Sigmoid colon (tissue), 4 donors: Measurements from ENCODE around the gene FEZ2.

Source experiments
- POLR2A ChIP-seq, 2 donors: fragments of 450-650 bp; IDR thresholded peaks; one replicate each; pipeline ENCODE4 v1.6.1; 2016; ENCODE audit warnings: antibody characterized with exemption in 2 of 2, mild to moderate bottlenecking in 2 of 2, moderate library complexity in 2 of 2
- POLR2AphosphoS5 ChIP-seq, 4 donors: sonication (generic); formaldehyde crosslinking; IDR thresholded peaks; one replicate each; pipeline ENCODE4 v1.6.1; 2017; ENCODE audit warnings: antibody characterized with exemption in 4 of 4
- TF ChIP-seq, protein P1 (sequence below), 4 experiments: fragments of 450-650 bp in 3 of 4; fragments of 200-600 bp in 1 of 4; IDR thresholded peaks; one replicate each; pipeline ENCODE4 v1.5.1; 2016 to 2019; ENCODE audit warnings: antibody characterized with exemption in 4 of 4, mild to moderate bottlenecking in 3 of 4, moderate library complexity in 2 of 4

DNA sequence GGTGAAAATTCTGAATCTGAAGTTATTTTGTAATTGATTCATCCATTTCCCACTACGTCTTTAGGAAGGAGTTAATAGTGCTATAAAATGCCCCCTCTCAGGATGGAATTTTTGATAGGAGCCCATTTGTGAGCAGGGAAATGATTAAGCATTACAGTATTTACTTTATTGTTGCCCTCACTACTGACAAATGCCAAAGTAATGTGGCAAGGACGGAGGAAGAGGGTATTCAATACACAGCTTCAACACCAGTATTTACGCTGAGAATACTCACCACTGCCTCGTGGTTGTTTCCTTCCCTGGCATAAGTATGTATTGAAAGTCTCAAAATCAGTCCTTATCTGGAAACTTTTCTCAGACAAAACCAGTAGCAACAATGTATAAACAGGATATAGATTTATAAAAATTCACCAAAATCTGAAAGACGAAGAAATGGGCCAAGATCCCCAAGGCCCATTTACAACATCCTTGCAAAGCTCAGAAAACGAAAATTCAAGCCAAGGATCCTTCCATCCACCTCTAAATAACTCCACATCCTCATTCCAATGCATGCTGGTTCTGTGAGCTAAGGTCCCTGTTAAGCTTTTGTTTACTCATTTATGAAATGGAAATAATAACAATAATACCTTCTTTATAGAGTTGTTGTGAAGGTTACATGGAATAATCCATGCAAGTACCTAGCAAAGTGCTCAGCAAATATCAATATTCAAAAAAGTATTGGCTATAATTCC, 29.3 kb downstream of the FEZ2 start:
- TF ChIP-seq, protein P1, sequence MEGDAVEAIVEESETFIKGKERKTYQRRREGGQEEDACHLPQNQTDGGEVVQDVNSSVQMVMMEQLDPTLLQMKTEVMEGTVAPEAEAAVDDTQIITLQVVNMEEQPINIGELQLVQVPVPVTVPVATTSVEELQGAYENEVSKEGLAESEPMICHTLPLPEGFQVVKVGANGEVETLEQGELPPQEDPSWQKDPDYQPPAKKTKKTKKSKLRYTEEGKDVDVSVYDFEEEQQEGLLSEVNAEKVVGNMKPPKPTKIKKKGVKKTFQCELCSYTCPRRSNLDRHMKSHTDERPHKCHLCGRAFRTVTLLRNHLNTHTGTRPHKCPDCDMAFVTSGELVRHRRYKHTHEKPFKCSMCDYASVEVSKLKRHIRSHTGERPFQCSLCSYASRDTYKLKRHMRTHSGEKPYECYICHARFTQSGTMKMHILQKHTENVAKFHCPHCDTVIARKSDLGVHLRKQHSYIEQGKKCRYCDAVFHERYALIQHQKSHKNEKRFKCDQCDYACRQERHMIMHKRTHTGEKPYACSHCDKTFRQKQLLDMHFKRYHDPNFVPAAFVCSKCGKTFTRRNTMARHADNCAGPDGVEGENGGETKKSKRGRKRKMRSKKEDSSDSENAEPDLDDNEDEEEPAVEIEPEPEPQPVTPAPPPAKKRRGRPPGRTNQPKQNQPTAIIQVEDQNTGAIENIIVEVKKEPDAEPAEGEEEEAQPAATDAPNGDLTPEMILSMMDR (IDR thresholded peaks at IDR 0.05): no peak
- TF ChIP-seq POLR2A (IDR thresholded peaks at IDR 0.05) (no peak), POLR2AphosphoS5 (IDR thresholded peaks at IDR 0.05) (no peak)
